ENCODE measurements around the gene ZNF253. TPM values are rescaled to one million over a fixed set of nuclear protein-coding genes. Genes with fewer than 3 reads are reported as not detected.

Gene ZNF253
- total and polyA plus RNA-seq, 9 of the 15 experiments (the other 6 are each of a cell fraction or from before 2014, with no cell fraction given): 4.0 to 14.4 (median 7.5) TPM

- H3K4me2 ChIP-seq (ENCODE audit: insufficient read depth, low read length): peak overlapping the region; percentile 88
- ATAC-seq (peak; percentile 21), FAIRE-seq (peak; percentile 26), DNase-seq (ENCODE audit: extremely low read depth in 1 of 4, low spot score in 3 of 4) (peak; percentile 25 to 64 (median 34))
- H3K36me3 ChIP-seq (ENCODE audit: control insufficient read depth, insufficient read depth, low read length): peaks cover 12% of the 10 kb centered on the region; the same call in 1 of the 3 replicates
- H3K27ac ChIP-seq (ENCODE audit: extremely low read depth, low read depth, low read length): peak overlapping the region; percentile 91
- H3K79me2 ChIP-seq (ENCODE audit: control insufficient read depth, insufficient read depth, low read length): peaks cover 42% of the 10 kb centered on the region
- in situ Hi-C loops (cut with MboI) (no loop called here), intact Hi-C loops (cut with micrococcal nuclease) (no loop called here)
- BruUV-seq (replicated peaks): no TSS peak
- peak overlapping the region; percentile 88 for H2AFZ ChIP-seq (ENCODE audit: low read depth, low read length)
- H3K4me1 ChIP-seq (replicated peaks in 1 of 2; ENCODE audit: control insufficient read depth in 2 of 2, insufficient read depth in 2 of 2, low read length in 2 of 2): peaks cover 8 to 16% of the 10 kb centered on the region in 2 experiments
- peaks cover 4% of the 10 kb centered on the region for H3K9me3 ChIP-seq (replicated peaks; ENCODE audit: control insufficient read depth, insufficient read depth, low read depth, low read length)
- H3K27me3 ChIP-seq (ENCODE audit: control insufficient read depth in 2 of 2, insufficient read depth in 2 of 2, low read length in 2 of 2): no peaks in the 10 kb centered on the region
- ChIA-PET CTCF (ENCODE audit: low intra/inter-chr PET ratio) (interaction anchor here (0.7 kb wide), 1 partner anchor 367 kb away, joined by 4 read pairs; no protein-coding TSS in a partner anchor), POLR2A (interaction anchor here (0.6 to 3.1 kb wide), 17 partner anchors 9 to 535 kb away, joined by 3 to 16 read pairs (median 4); partner anchors contain the start of genes ZNF14 and ZNF253)
- peak overlapping the region; percentile 63 for H3K4me3 ChIP-seq
- no peaks in the 10 kb centered on the region for H4K20me1 ChIP-seq (replicated peaks; ENCODE audit: control insufficient read depth, insufficient read depth, low read length)
- peak overlapping the region in 1 of 2 experiments; percentile 94; a peak in 2 of 4 replicates for H3K9ac ChIP-seq (ENCODE audit: insufficient read depth in 1 of 2, low read depth in 2 of 2, low read length in 2 of 2)
- no peaks in the 10 kb centered on the region for H3K9me1 ChIP-seq (ENCODE audit: control insufficient read depth, insufficient read depth, low read length)
- 6% methylated on average over 9 of the region's 9 CpGs for WGBS (ENCODE audit: insufficient coverage, low coverage, missing lambda C conversion rate)
- peak; percentile 10 for TF ChIP-seq E2F8 (IDR thresholded peaks at IDR 0.05; ENCODE audit: low read depth, partially characterized antibody)
- no peak for TF ChIP-seq C11orf30 (IDR thresholded peaks at IDR 0.05; ENCODE audit: low read depth)
- TF ChIP-seq KLF10 (CRISPR knock-in tag; IDR thresholded peaks at IDR 0.05): no peak
- no peak for TF ChIP-seq TOE1 (IDR thresholded peaks at IDR 0.05; ENCODE audit: borderline replicate concordance)
- TF ChIP-seq TOE1 (CRISPR knock-in tag; IDR thresholded peaks at IDR 0.05; ENCODE audit: borderline replicate concordance, low read depth): no peak
- TF ChIP-seq RCOR1 (IDR thresholded peaks at IDR 0.05; ENCODE audit: borderline replicate concordance in 1 of 2, low read depth in 2 of 2, low read length in 2 of 2): 0 out of 4 replicates have a peak, but pooled peaks of 1 of the 2 experiments have one; percentile 49
- peak; percentile 82 for TF ChIP-seq DPF2 (IDR thresholded peaks at IDR 0.05)
- TF ChIP-seq ELK1 (CRISPR knock-in tag; IDR thresholded peaks at IDR 0.05): no peak
- no peak; the same call in 1 of the 2 replicates for TF ChIP-seq ELF1 (tag; IDR thresholded peaks at IDR 0.05)
- TF ChIP-seq PTTG1 (tag; IDR thresholded peaks at IDR 0.05; ENCODE audit: low read depth): no peak
- no peak for TF ChIP-seq JUNB (CRISPR knock-in tag; conservative IDR thresholded peaks at IDR 0.05)
- no peak for TF ChIP-seq ZNF217 (CRISPR knock-in tag; IDR thresholded peaks at IDR 0.05)
- TF ChIP-seq ATF2 (CRISPR knock-in tag; IDR thresholded peaks at IDR 0.05): no peak
- no peak for TF ChIP-seq ZNF143 (CRISPR knock-in tag; IDR thresholded peaks at IDR 0.05)
- no peak for TF ChIP-seq E2F4 (CRISPR knock-in tag; IDR thresholded peaks at IDR 0.05; ENCODE audit: low read depth)
Measured at GRCh38 chr19:19900139-19900728, 34.6 kb downstream of the ZNF253 start.

Measured in K562 (cell line).